Vagina (tissue), 2 donors: ENCODE results near the gene KRT26. TPM values are rescaled to one million over a fixed set of nuclear protein-coding genes. Genes with fewer than 3 reads are reported as not detected.
A peak's percentile ranks its signal among the peaks of the same experiment; 100 is the strongest.

Experiments used
- DNase-seq, 2 donors: peaks; one replicate each; pipeline ENCODE4 v3.0.0-alpha.2; 2017; ENCODE audit errors: extremely low spot score in 2 of 2
- H3K27ac ChIP-seq: fragments of 200-600 bp; sonication (generic); one replicate; pipeline ENCODE4 v1.5.1; 2019
- H3K27me3 ChIP-seq: fragments of 200-600 bp; sonication (generic); one replicate; pipeline ENCODE4 v1.5.1; 2019
- H3K36me3 ChIP-seq, 2 donors: fragments of 200-600 bp; sonication (generic); one replicate each; pipeline ENCODE4 v1.5.1; 2017 to 2019
- H3K4me1 ChIP-seq: fragments of 200-600 bp; sonication (generic); one replicate; pipeline ENCODE4 v1.5.1; 2019
- H3K4me3 ChIP-seq, 2 donors: fragments of 200-600 bp; sonication (generic); 1 replicate in 1 of 2; 2 replicates in 1 of 2; pipeline ENCODE4 v1.5.1; 2016 to 2019
- H3K9me3 ChIP-seq: fragments of 200-600 bp; sonication (generic); one replicate; pipeline ENCODE4 v1.5.1; 2019
- CTCF ChIP-seq, 3 experiments: fragments of 450-650 bp in 2 of 3; fragments of 200-600 bp in 1 of 3; sonication (generic) in 1 of 3; IDR thresholded peaks; one replicate each; pipeline ENCODE4 v1.5.1; 2017 to 2019; ENCODE audit warnings: antibody characterized with exemption in 3 of 3, mild to moderate bottlenecking in 2 of 3, moderate library complexity in 2 of 3
- POLR2A ChIP-seq, 2 donors: fragments of 450-650 bp; IDR thresholded peaks; one replicate each; pipeline ENCODE4 v1.6.1; 2017; ENCODE audit warnings: antibody characterized with exemption in 2 of 2, mild to moderate bottlenecking in 2 of 2, moderate library complexity in 2 of 2
- POLR2AphosphoS5 ChIP-seq, 2 donors: sonication (generic); formaldehyde crosslinking; IDR thresholded peaks; one replicate each; pipeline ENCODE4 v1.9.0; 2017; ENCODE audit warnings: antibody characterized with exemption in 2 of 2, mild to moderate bottlenecking in 2 of 2, low read depth in 1 of 2; ENCODE audit not compliant: insufficient read depth in 1 of 2
- intact Hi-C: fragments of 100-400 bp; cut with DNase I; formaldehyde crosslinking; loops from one replicate; pipeline ENCODE4 v1.15.1; 2023
- total RNA-seq: library from RNA; depleted of rRNA; stranded (reverse); fragments of >200 nt; gene quantifications from one replicate; pipeline ENCODE4 v1.2.3, GENCODE V29; 2016

Gene KRT26
- total RNA-seq, 1 donor from 2014 or later = not detected

GRCh38 chr17:40735016-40735415 lies 37.0 kb downstream of the KRT26 start:
- Histone ChIP-seq H3K36me3 (no peaks in the 10 kb centered on the region), H3K27me3 (no peaks in the 10 kb centered on the region), H3K4me3 (no peak overlapping the region), H3K4me1 (no peaks in the 10 kb centered on the region), H3K9me3 (no peaks in the 10 kb centered on the region), H3K27ac (no peak overlapping the region)
- intact Hi-C loops = no loop called here
- no peak for DNase-seq
- TF ChIP-seq POLR2AphosphoS5 (IDR thresholded peaks at IDR 0.05; ENCODE audit: insufficient read depth in 1 of 2, low read depth in 1 of 2) (peak in 1 of 2 donors; percentile 51), POLR2A (IDR thresholded peaks at IDR 0.05) (no peak)

- no peak overlapping the region for H3K27ac ChIP-seq
- no peak for TF ChIP-seq POLR2AphosphoS5 (IDR thresholded peaks at IDR 0.05; ENCODE audit: insufficient read depth in 1 of 2, low read depth in 1 of 2)
- no peak for TF ChIP-seq POLR2A (IDR thresholded peaks at IDR 0.05)
- no peak for TF ChIP-seq CTCF (IDR thresholded peaks at IDR 0.05)
- no peaks in the 10 kb centered on the region for H3K4me1 ChIP-seq
- intact Hi-C loops = no loop called here
- H3K4me3 ChIP-seq = no peak overlapping the region
- DNase-seq = no peak
- H3K27me3 ChIP-seq = no peaks in the 10 kb centered on the region
- H3K9me3 ChIP-seq = no peaks in the 10 kb centered on the region
- H3K36me3 ChIP-seq = no peaks in the 10 kb centered on the region
Observed at GRCh38 chr17:40734018-40734417, 38.0 kb downstream of the KRT26 start.

- no peak for DNase-seq
- Histone ChIP-seq H3K27me3 (no peaks in the 10 kb centered on the region), H3K27ac (no peak overlapping the region), H3K4me3 (no peak overlapping the region), H3K9me3 (no peaks in the 10 kb centered on the region), H3K36me3 (no peaks in the 10 kb centered on the region), H3K4me1 (no peaks in the 10 kb centered on the region)
- intact Hi-C loops = no loop called here
- TF ChIP-seq POLR2AphosphoS5 (IDR thresholded peaks at IDR 0.05; ENCODE audit: insufficient read depth in 1 of 2, low read depth in 1 of 2) (no peak), POLR2A (IDR thresholded peaks at IDR 0.05) (no peak), CTCF (IDR thresholded peaks at IDR 0.05) (no peak)
Observed at GRCh38 chr17:40730970-40731369, 41.0 kb downstream of the KRT26 start.

- intact Hi-C loops = no loop called here
- H3K27ac ChIP-seq = no peak overlapping the region
- no peaks in the 10 kb centered on the region for H3K27me3 ChIP-seq
Observed at GRCh38 chr17:40727447-40728231, 44.4 kb downstream of the KRT26 start.

GRCh38 chr17:40726919-40727318 lies 45.1 kb downstream of the KRT26 start:
- intact Hi-C loops = no loop called here
- TF ChIP-seq CTCF (IDR thresholded peaks at IDR 0.05) = peak in 1 of 3 experiments; percentile 11
- no peak for TF ChIP-seq POLR2AphosphoS5 (IDR thresholded peaks at IDR 0.05; ENCODE audit: insufficient read depth in 1 of 2, low read depth in 1 of 2)
- Histone ChIP-seq H3K4me1 (no peaks in the 10 kb centered on the region), H3K27ac (no peak overlapping the region), H3K27me3 (no peaks in the 10 kb centered on the region), H3K36me3 (no peaks in the 10 kb centered on the region), H3K4me3 (no peak overlapping the region), H3K9me3 (no peaks in the 10 kb centered on the region)
- no peak for DNase-seq

More at GRCh38 chr17:40727447-40728231, 44.4 kb downstream of the KRT26 start:
- Histone ChIP-seq H3K4me1 (no peaks in the 10 kb centered on the region), H3K36me3 (no peaks in the 10 kb centered on the region), H3K4me3 (no peak overlapping the region), H3K9me3 (no peaks in the 10 kb centered on the region)
- TF ChIP-seq POLR2A (IDR thresholded peaks at IDR 0.05) = no peak
- no peak for TF ChIP-seq CTCF (IDR thresholded peaks at IDR 0.05)
- no peak for TF ChIP-seq POLR2AphosphoS5 (IDR thresholded peaks at IDR 0.05; ENCODE audit: insufficient read depth in 1 of 2, low read depth in 1 of 2)
- no peak for DNase-seq
